ENCODE measurements around the gene CUEDC1.
A peak's percentile ranks its signal among the peaks of the same experiment; 100 is the strongest.

Gene CUEDC1

GRCh38 chr17:57832314-57833178 lies 122.7 kb downstream of the CUEDC1 start:
- Histone ChIP-seq H3K4me1 (peaks cover 17 to 53% (median 44%) of the 10 kb centered on the region in 10 experiments), H3K27me3 (no peaks in the 10 kb centered on the region), H3K9me3 (replicated peaks in 1 of 11) (no peaks in the 10 kb centered on the region), H3K9ac (peak overlapping the region; percentile 43 to 84 (median 77); a peak in 21 of 22 replicates), H4K20me1 (peaks cover 0 to 5% (median 0%) of the 10 kb centered on the region in 11 experiments; a peak in 3 of 22 replicates), H3K4me3 (peak overlapping the region; percentile 42 to 64 (median 51); a peak in 17 of 20 replicates), H3K27ac (peak overlapping the region in 9 of 11 experiments; percentile 64 to 93 (median 86); a peak in 20 of 22 replicates), H3K36me3 (peaks cover 7 to 15% (median 9%) of the 10 kb centered on the region in 11 experiments; a peak in 18 of 22 replicates), H3K4me2 (peak overlapping the region; percentile 68 to 93 (median 86))
- TF ChIP-seq Cebpa-rat (IDR thresholded peaks at IDR 0.05) = peak in 6 of 11 experiments; percentile 37 to 75 (median 52); a peak in 6 of 22 replicates

- Histone ChIP-seq H3K36me3 (no peaks in the 10 kb centered on the region), H3K9ac (no peak overlapping the region), H3K27ac (peak overlapping the region in 5 of 11 experiments; percentile 3 to 93 (median 91); a peak in 6 of 22 replicates), H3K4me2 (peak overlapping the region in 8 of 11 experiments; percentile 5 to 93 (median 82); a peak in 10 of 22 replicates), H3K4me3 (no peak overlapping the region), H4K20me1 (peaks cover 0 to 5% (median 0%) of the 10 kb centered on the region in 11 experiments; a peak in 3 of 22 replicates), H3K4me1 (peaks cover 17 to 53% (median 44%) of the 10 kb centered on the region in 10 experiments), H3K9me3 (replicated peaks in 1 of 11) (no peaks in the 10 kb centered on the region), H3K27me3 (no peaks in the 10 kb centered on the region)
- TF ChIP-seq Cebpa-rat (IDR thresholded peaks at IDR 0.05) = no peak
Observed at GRCh38 chr17:57830880-57831279, 124.3 kb downstream of the CUEDC1 start.

- peaks cover 3 to 17% (median 8%) of the 10 kb centered on the region in 10 experiments; a peak in 11 of 20 replicates for H3K4me1 ChIP-seq
- TF ChIP-seq Cebpa-rat (IDR thresholded peaks at IDR 0.05) = peak in 2 of 11 experiments; percentile 12 to 50; a peak in 2 of 22 replicates
- no peaks in the 10 kb centered on the region for H3K9me3 ChIP-seq (replicated peaks in 1 of 11)
- H3K36me3 ChIP-seq = no peaks in the 10 kb centered on the region
- H3K9ac ChIP-seq = no peak overlapping the region
- no peaks in the 10 kb centered on the region for H3K27me3 ChIP-seq
- H3K4me3 ChIP-seq = no peak overlapping the region
- H3K27ac ChIP-seq = no peak overlapping the region
- peak overlapping the region in 1 of 11 experiments; percentile 2; a peak in 2 of 22 replicates for H3K4me2 ChIP-seq
- no peaks in the 10 kb centered on the region for H4K20me1 ChIP-seq
Observed at GRCh38 chr17:57823469-57824401, 131.5 kb downstream of the CUEDC1 start.

GRCh38 chr17:57819867-57820266 lies 135.3 kb downstream of the CUEDC1 start:
- no peak overlapping the region for H3K9ac ChIP-seq
- H3K4me1 ChIP-seq = peaks cover 10 to 27% (median 14%) of the 10 kb centered on the region in 10 experiments; a peak in 19 of 20 replicates
- peaks cover 0 to 7% (median 0%) of the 10 kb centered on the region in 11 experiments; a peak in 1 of 22 replicates for H3K27me3 ChIP-seq
- 0 out of 22 replicates have a peak overlapping the region, but pooled peaks of 1 of the 11 experiments have one; percentile 50 for H3K4me2 ChIP-seq
- no peaks in the 10 kb centered on the region for H3K36me3 ChIP-seq
- TF ChIP-seq Cebpa-rat (IDR thresholded peaks at IDR 0.05) = no peak
- H4K20me1 ChIP-seq = no peaks in the 10 kb centered on the region
- H3K4me3 ChIP-seq = no peak overlapping the region
- H3K27ac ChIP-seq = no peak overlapping the region
- H3K9me3 ChIP-seq (replicated peaks in 1 of 11) = no peaks in the 10 kb centered on the region

- H3K9me3 ChIP-seq (replicated peaks in 1 of 11) = no peaks in the 10 kb centered on the region
- H3K27me3 ChIP-seq = peaks cover 0 to 10% (median 0%) of the 10 kb centered on the region in 11 experiments; a peak in 4 of 22 replicates
Observed at GRCh38 chr17:57819285-57819684, 135.9 kb downstream of the CUEDC1 start.

GRCh38 chr17:57818066-57818465 lies 137.1 kb downstream of the CUEDC1 start:
- Histone ChIP-seq H3K4me1 (peaks cover 10 to 28% (median 20%) of the 10 kb centered on the region in 10 experiments), H3K4me3 (no peak overlapping the region), H3K4me2 (no peak overlapping the region), H3K27me3 (peaks cover 0 to 19% (median 0%) of the 10 kb centered on the region in 11 experiments; a peak in 4 of 22 replicates), H3K9ac (no peak overlapping the region), H3K27ac (no peak overlapping the region), H4K20me1 (no peaks in the 10 kb centered on the region), H3K9me3 (replicated peaks in 1 of 11) (no peaks in the 10 kb centered on the region), H3K36me3 (no peaks in the 10 kb centered on the region)
- no peak for TF ChIP-seq Cebpa-rat (IDR thresholded peaks at IDR 0.05)

More at GRCh38 chr17:57819285-57819684, 135.9 kb downstream of the CUEDC1 start:
- no peaks in the 10 kb centered on the region for H4K20me1 ChIP-seq
- no peak overlapping the region for H3K9ac ChIP-seq
- no peak overlapping the region for H3K4me3 ChIP-seq
- H3K36me3 ChIP-seq = no peaks in the 10 kb centered on the region
- H3K4me2 ChIP-seq = peak overlapping the region in 5 of 11 experiments; percentile 11 to 50 (median 34); a peak in 9 of 22 replicates
- H3K4me1 ChIP-seq = peaks cover 10 to 27% (median 16%) of the 10 kb centered on the region in 10 experiments; a peak in 19 of 20 replicates
- no peak for TF ChIP-seq Cebpa-rat (IDR thresholded peaks at IDR 0.05)
- H3K27ac ChIP-seq = no peak overlapping the region

GRCh38 chr17:57817299-57817698 lies 137.9 kb downstream of the CUEDC1 start:
- H3K27me3 ChIP-seq = peaks cover 0 to 27% (median 0%) of the 10 kb centered on the region in 11 experiments; a peak in 4 of 22 replicates
- peaks cover 14 to 36% (median 28%) of the 10 kb centered on the region in 10 experiments for H3K4me1 ChIP-seq
- no peak overlapping the region for H3K27ac ChIP-seq
- H3K9ac ChIP-seq = no peak overlapping the region
- H3K9me3 ChIP-seq (replicated peaks in 1 of 11) = no peaks in the 10 kb centered on the region
- no peak overlapping the region for H3K4me3 ChIP-seq
- H3K36me3 ChIP-seq = no peaks in the 10 kb centered on the region
- H3K4me2 ChIP-seq = peak overlapping the region in 8 of 11 experiments; percentile 63 to 72 (median 68); a peak in 16 of 22 replicates
- TF ChIP-seq Cebpa-rat (IDR thresholded peaks at IDR 0.05) = no peak
- no peaks in the 10 kb centered on the region for H4K20me1 ChIP-seq

- no peaks in the 10 kb centered on the region for H3K9me3 ChIP-seq (replicated peaks in 1 of 11)
- H3K27ac ChIP-seq = no peak overlapping the region
- H3K4me2 ChIP-seq = 0 out of 22 replicates have a peak overlapping the region, but pooled peaks of 1 of the 11 experiments have one; percentile 9
- peaks cover 0 to 51% (median 5%) of the 10 kb centered on the region in 11 experiments; a peak in 9 of 22 replicates for H3K27me3 ChIP-seq
- no peak overlapping the region for H3K9ac ChIP-seq
- H3K4me3 ChIP-seq = no peak overlapping the region
- H4K20me1 ChIP-seq = peaks cover 0 to 18% (median 5%) of the 10 kb centered on the region in 11 experiments; a peak in 11 of 22 replicates
- peaks cover 32 to 63% (median 55%) of the 10 kb centered on the region in 10 experiments for H3K4me1 ChIP-seq
- H3K36me3 ChIP-seq = no peaks in the 10 kb centered on the region
- no peak for TF ChIP-seq Cebpa-rat (IDR thresholded peaks at IDR 0.05)
Observed at GRCh38 chr17:57814421-57814820, 140.8 kb downstream of the CUEDC1 start.

Measured in BLaER1 treated with 17β-estradiol and CSF1 and Interleukin-3, amounts not matched to agents 10 nM and 100 nM (cell line).